ENCODE data around the gene C16orf74.
A peak's percentile ranks its signal among the peaks of the same experiment; 100 is the strongest.

Gene C16orf74

GRCh38 chr16:85695196-85696128 lies 55.4 kb downstream of the C16orf74 start:
- no peak for DNase-seq (ENCODE audit: low read depth)

- no peak for DNase-seq (ENCODE audit: low read depth)
Observed at GRCh38 chr16:85690469-85691064, 60.3 kb downstream of the C16orf74 start.

- DNase-seq (ENCODE audit: low read depth), result no peak
Observed at GRCh38 chr16:85689950-85690320, 61.0 kb downstream of the C16orf74 start.

- DNase-seq (ENCODE audit: low read depth), result no peak
Observed at GRCh38 chr16:85689285-85689949, 61.5 kb downstream of the C16orf74 start.

- DNase-seq (ENCODE audit: low read depth), result peak; percentile 28
Observed at GRCh38 chr16:85688586-85689284, 62.2 kb downstream of the C16orf74 start, which contains the start of gene GINS2. Gene GINS2, minus strand, starts transcription at chr16:85688954. Its CDS starts 56 bp downstream, at chr16:85688898.

- no peak for DNase-seq (ENCODE audit: low read depth)
Observed at GRCh38 chr16:85687651-85688471, 63.0 kb downstream of the C16orf74 start.

- no peak for DNase-seq (ENCODE audit: low read depth)
Observed at GRCh38 chr16:85686912-85687591, 63.8 kb downstream of the C16orf74 start.

- DNase-seq (ENCODE audit: low read depth), result no peak
Observed at GRCh38 chr16:85685251-85685650, 65.6 kb downstream of the C16orf74 start.

- no peak for DNase-seq (ENCODE audit: low read depth)
Observed at GRCh38 chr16:85683363-85683762, 67.5 kb downstream of the C16orf74 start.

- DNase-seq (ENCODE audit: low read depth), result no peak
Observed at GRCh38 chr16:85682516-85682915, 68.4 kb downstream of the C16orf74 start.

GRCh38 chr16:85681255-85681654 lies 69.6 kb downstream of the C16orf74 start:
- no peak for DNase-seq (ENCODE audit: low read depth)

- DNase-seq (ENCODE audit: low read depth), result no peak
Observed at GRCh38 chr16:85680352-85680944, 70.4 kb downstream of the C16orf74 start.

GRCh38 chr16:85679870-85680269 lies 71.0 kb downstream of the C16orf74 start:
- DNase-seq (ENCODE audit: low read depth), result no peak

- no peak for DNase-seq (ENCODE audit: low read depth)
Observed at GRCh38 chr16:85678821-85679220, 72.1 kb downstream of the C16orf74 start.

GRCh38 chr16:85678016-85678415 lies 72.9 kb downstream of the C16orf74 start:
- no peak for DNase-seq (ENCODE audit: low read depth)

- no peak for DNase-seq (ENCODE audit: low read depth)
Observed at GRCh38 chr16:85677383-85677967, 73.4 kb downstream of the C16orf74 start.

- no peak for DNase-seq (ENCODE audit: low read depth)
Observed at GRCh38 chr16:85676466-85676865, 74.4 kb downstream of the C16orf74 start.

GRCh38 chr16:85675251-85675874 lies 75.5 kb downstream of the C16orf74 start:
- DNase-seq (ENCODE audit: low read depth), result no peak

GRCh38 chr16:85674828-85675227 lies 76.1 kb downstream of the C16orf74 start:
- DNase-seq (ENCODE audit: low read depth), result no peak

- no peak for DNase-seq (ENCODE audit: low read depth)
Observed at GRCh38 chr16:85674418-85674755, 76.5 kb downstream of the C16orf74 start.

All from GM04503 (cell line).